Nephron progenitor cell (in vitro differentiated cells): ENCODE data around the gene DNMT3A.

Experiments
- DNase-seq: peaks from one replicate; pipeline ENCODE4 v3.0.0; 2021
- H3K27ac Mint-ChIP-seq: 2 replicates; pipeline ENCODE4 v1.8.0; 2021; ENCODE audit warnings: mild to moderate bottlenecking, moderate library complexity, mixed read lengths
- H3K27me3 Mint-ChIP-seq: 2 replicates; pipeline ENCODE4 v1.8.0; 2021; ENCODE audit warnings: mild to moderate bottlenecking, low read depth, mixed read lengths; ENCODE audit not compliant: poor library complexity
- H3K36me3 Mint-ChIP-seq: 2 replicates; pipeline ENCODE4 v1.8.0; 2021; ENCODE audit warnings: low read depth, mixed read lengths
- H3K4me1 Mint-ChIP-seq: 2 replicates; pipeline ENCODE4 v1.8.0; 2021; ENCODE audit warnings: mixed read lengths
- H3K4me3 Mint-ChIP-seq: 2 replicates; pipeline ENCODE4 v1.8.0; 2021; ENCODE audit warnings: mild to moderate bottlenecking, moderate library complexity, mixed read lengths
- H3K9me3 Mint-ChIP-seq: 2 replicates; pipeline ENCODE4 v1.8.0; 2021; ENCODE audit warnings: mild to moderate bottlenecking, moderate library complexity, mixed read lengths
- CTCF ChIP-seq: fragments of 200-600 bp; sonication (generic); IDR thresholded peaks from 2 replicates; pipeline ENCODE4 v1.5.0; 2021; ENCODE audit warnings: antibody characterized with exemption

Gene DNMT3A

GRCh38 chr2:25303633-25304236 is 38.0 kb downstream of the DNMT3A start:
- no peak for TF ChIP-seq CTCF
- Mint-ChIP-seq H3K9me3 (no peaks in the 10 kb centered on the region), H3K27me3 (peaks cover 4% of the 10 kb centered on the region), H3K4me3 (no peak overlapping the region), H3K36me3 (peaks cover 7% of the 10 kb centered on the region), H3K4me1 (peaks cover 60% of the 10 kb centered on the region), H3K27ac (peak overlapping the region; percentile 22)
- DNase-seq = no peak

- Mint-ChIP-seq H3K9me3 (no peaks in the 10 kb centered on the region), H3K4me1 (peaks cover 61% of the 10 kb centered on the region), H3K4me3 (no peak overlapping the region), H3K27ac (no peak overlapping the region), H3K27me3 (peaks cover 4% of the 10 kb centered on the region), H3K36me3 (peaks cover 7% of the 10 kb centered on the region)
- DNase-seq = no peak
- TF ChIP-seq CTCF = no peak
Observed at GRCh38 chr2:25302758-25303375, 38.9 kb downstream of the DNMT3A start.

- DNase-seq = no peak
- no peak for TF ChIP-seq CTCF
- peak overlapping the region; percentile 43 for H3K27ac Mint-ChIP-seq
- no peaks in the 10 kb centered on the region for H3K9me3 Mint-ChIP-seq
- peaks cover 54% of the 10 kb centered on the region for H3K4me1 Mint-ChIP-seq
- H3K36me3 Mint-ChIP-seq = peaks cover 7% of the 10 kb centered on the region
- peaks cover 4% of the 10 kb centered on the region for H3K27me3 Mint-ChIP-seq
- peak overlapping the region; percentile 61 for H3K4me3 Mint-ChIP-seq
Observed at GRCh38 chr2:25301453-25302352, 40.0 kb downstream of the DNMT3A start.

- H3K36me3 Mint-ChIP-seq = peaks cover 7% of the 10 kb centered on the region
- H3K27ac Mint-ChIP-seq = no peak overlapping the region
- DNase-seq = no peak
- H3K27me3 Mint-ChIP-seq = peaks cover 4% of the 10 kb centered on the region
- no peaks in the 10 kb centered on the region for H3K9me3 Mint-ChIP-seq
- H3K4me1 Mint-ChIP-seq = peaks cover 44% of the 10 kb centered on the region
- TF ChIP-seq CTCF = no peak
- no peak overlapping the region for H3K4me3 Mint-ChIP-seq
Observed at GRCh38 chr2:25300001-25300400, 41.7 kb downstream of the DNMT3A start.

GRCh38 chr2:25298776-25299431 is 42.8 kb downstream of the DNMT3A start:
- peaks cover 44% of the 10 kb centered on the region for H3K4me1 Mint-ChIP-seq
- no peaks in the 10 kb centered on the region for H3K9me3 Mint-ChIP-seq
- no peak overlapping the region for H3K27ac Mint-ChIP-seq
- no peak for TF ChIP-seq CTCF
- peaks cover 4% of the 10 kb centered on the region for H3K27me3 Mint-ChIP-seq
- H3K36me3 Mint-ChIP-seq = peaks cover 7% of the 10 kb centered on the region
- H3K4me3 Mint-ChIP-seq = no peak overlapping the region
- DNase-seq = no peak
